Measurements from ENCODE around the gene SFTPA1.
"Not testable (repeated sequence)": the region's sequence is repeated elsewhere in the genome, so short reads cannot be mapped to it uniquely, and the experiment has no call there.

SFTPA1 gene

GRCh38 chr10:79611193-79611976 lies 646 bp downstream of the SFTPA1 start:
- not testable (repeated sequence) for DNase-seq

DNA sequence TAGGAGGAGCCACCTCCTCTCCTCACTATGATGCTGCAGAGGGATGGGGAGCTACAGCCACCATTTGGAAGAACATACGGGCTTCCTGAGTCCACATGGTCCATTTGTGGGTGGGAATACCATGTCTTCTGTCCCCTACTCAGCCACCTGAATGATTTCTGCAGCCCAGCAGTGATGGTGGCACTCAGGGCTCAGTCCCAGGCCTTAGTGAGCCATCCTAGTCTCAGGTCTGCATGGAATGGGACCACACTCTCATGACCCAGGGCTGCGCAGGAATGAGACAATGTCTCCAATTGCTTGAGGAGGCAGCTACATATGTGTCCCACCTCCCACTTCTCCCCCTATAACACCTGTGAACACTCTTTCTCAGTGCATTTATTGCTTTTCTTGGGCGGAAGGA lies 4.8 kb downstream of the SFTPA1 start:
- DNase-seq: no peak

GRCh38 chr10:79616164-79616563 lies 5.4 kb downstream of the SFTPA1 start:
- DNase-seq: no peak

DNA sequence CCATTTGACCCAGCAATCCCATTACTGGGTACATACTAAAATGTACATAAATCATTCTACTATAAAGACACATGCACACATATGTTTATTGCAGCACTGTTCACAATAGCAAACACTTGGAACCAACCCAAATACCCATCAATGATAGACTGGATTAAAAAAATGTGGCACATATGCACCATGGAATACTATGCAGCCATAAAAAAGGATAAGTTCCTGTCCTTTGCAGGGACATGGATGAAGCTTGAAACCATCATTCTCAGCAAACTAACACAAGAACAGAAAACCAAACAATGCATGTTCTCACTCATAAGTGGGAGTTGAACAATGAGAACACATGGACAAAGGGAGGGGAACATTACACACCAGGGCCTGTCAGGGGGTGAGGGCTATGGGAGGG lies 12.9 kb downstream of the SFTPA1 start:
- not testable (repeated sequence) for DNase-seq

DNA sequence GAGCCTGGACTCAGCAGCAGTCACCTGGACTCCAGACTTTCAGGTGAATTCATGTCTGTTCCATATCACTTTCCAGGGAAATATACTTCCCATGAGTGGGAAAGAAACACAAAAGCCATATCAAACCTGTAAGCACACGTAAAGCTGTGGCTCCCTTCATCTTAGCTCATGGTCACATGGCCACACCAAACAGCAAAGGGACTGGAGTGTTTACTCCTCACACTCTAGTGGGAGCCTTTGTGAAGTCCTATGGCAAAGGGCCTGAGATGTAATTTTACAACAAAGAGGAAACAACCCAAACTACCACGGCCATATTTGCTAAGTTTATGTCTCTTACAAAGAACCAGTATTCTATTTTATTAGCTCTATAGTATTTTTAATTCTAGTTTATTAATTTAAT lies 16.3 kb downstream of the SFTPA1 start:
- DNase-seq: no peak

GRCh38 chr10:79628083-79628482 lies 17.3 kb downstream of the SFTPA1 start:
- DNase-seq: no peak

DNA sequence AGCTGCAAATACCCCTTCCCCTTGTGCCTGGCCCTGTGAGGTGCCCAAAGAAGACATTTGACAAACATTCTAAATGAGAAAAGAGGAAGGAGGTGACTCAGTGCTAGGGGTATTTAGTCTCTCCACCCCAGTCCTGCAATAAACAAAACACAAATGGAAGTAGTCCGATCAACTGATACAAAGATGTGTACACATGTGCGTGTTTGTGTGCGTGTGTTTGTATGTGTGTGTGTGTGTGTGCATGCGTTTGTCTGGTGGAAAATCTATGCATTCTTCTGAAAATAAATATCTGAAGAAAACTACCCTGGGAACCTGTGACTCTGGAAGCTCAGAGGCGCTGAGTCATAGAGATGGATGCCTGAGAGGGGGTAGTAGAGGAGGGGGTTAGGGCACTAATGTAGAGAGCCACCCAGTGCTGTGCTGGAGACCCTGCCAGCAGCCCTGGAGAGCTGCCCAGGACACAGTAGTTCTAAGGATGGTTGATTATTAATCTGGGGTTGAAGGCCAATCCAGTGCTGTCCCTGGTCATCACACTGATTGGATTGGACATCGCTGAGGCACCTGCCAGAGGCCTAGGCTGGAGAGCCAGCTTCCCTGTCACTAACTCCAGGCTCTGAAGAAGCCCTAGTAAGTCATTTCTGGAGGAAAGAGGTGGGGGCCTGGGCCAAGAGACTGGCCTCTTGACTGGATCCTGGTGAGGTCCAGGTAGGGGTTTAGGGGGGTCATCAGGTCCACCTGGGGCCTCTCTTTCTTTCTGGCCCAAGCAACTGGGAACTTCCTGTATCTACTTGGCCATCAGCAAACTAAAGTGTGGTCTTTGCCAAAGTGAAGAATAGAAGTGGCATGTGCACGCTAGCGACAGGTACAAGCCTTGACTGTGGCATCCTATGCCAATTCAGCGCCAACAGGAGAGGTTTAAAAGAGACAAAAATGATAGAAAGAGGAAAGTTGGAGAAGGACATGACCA lies 18.5 kb downstream of the SFTPA1 start:
- DNase-seq: no peak

- no peak for DNase-seq
Measured at GRCh38 chr10:79629955-79630327, 19.2 kb downstream of the SFTPA1 start.

DNA sequence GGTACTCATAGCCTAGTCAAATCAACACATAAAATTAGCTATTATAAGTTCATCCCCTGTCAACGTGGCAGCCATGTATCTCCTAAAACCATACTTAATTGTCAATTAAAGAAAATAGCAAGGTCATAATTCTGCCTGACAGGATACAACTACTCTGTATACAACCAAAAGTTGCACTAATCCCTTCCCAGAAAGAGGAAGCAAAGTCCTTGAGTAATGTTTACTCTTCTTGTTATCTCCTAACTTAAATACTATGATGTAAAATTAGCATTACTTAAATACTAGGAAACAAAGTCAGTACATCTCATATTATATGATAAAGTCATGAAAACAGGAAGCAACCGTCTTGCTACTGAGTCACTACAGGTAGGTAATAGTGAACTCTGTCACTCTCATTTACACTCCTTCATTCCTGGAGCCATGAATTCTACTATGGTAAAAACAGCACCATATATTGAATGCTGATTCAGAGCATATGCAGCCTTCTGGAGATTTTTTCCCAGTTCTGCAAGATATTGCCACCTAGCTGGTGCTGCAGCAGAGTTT lies 26.0 kb downstream of the SFTPA1 start:
- not testable (repeated sequence) for DNase-seq

- no peak for DNase-seq
Measured at GRCh38 chr10:79638318-79638717, 27.6 kb downstream of the SFTPA1 start.

DNA sequence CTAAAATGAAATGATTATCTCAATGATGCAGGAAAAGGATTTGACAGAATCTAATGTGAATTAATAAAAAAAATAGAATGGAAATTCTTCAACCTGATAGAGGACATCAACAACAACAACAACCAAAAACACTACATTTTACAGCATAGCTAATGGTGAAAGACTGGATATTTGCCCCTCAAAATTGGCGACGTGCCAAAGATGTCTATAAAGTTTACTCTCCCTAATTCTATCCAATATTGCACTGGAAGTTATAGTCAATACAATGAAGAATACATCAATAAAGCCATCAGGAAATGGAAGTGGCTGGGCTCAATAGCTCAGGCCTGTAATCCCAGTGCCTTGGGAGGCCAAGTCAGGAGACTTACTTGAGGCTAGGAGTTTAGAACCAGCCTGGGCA lies 42.0 kb downstream of the SFTPA1 start:
- not testable (repeated sequence) for DNase-seq

DNA sequence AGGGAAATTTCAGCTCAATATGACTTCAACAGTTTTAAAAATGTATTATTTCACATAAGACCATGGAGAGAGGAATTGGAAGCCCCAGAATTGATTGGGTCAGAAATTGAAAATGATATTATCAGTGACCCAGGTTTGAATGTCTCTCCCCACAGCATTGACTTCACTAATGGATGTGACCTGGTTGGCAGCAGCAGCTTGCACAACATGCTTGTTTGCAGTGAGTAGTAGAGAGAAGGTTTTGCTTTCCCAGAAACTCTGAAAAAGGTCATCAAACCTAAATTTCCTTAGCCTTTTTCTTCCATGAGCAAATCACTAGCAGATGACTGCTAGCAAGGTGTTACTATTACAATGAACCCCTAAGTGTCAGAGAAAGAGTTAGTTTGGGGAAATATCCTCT lies 52.5 kb downstream of the SFTPA1 start:
- not testable (repeated sequence) for DNase-seq

DNA sequence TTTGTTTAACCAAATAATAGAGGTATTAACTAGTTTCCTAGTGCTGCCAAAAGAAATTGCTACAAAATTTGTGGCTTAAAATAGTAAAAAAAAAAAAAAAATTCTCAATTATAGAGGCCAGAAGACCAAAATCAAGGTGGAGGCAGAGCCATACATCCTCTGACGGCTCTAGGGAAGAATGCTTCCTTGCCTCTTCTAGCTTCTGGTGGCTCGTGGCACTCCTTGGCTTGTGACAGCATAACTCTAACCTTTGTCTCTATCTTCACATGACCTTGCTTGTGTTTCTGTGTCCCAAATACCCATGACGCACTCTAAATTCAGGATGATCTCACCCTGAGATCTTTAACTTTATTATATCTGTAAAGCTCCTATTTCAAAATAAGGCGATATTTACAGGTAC lies 53.9 kb downstream of the SFTPA1 start:
- DNase-seq: not testable (repeated sequence)

Data from activated CD8-positive, alpha-beta memory T cell treated with anti-CD3 and anti-CD28 coated beads, Interleukin-2, amount 50 U/mL, for 4 hours (primary cell).